GM23248 (cell line): ENCODE results near the gene IFNL1. TPM values are rescaled to one million over a fixed set of nuclear protein-coding genes. Genes with fewer than 3 reads are reported as not detected.
"Not testable (repeated sequence)": the region's sequence is repeated elsewhere in the genome, so short reads cannot be mapped to it uniquely, and the experiment has no call there.

Experiments used
- DNase-seq: peaks from one replicate; pipeline ENCODE4 v3.0.0-alpha.2; 2015
- H2AFZ ChIP-seq: fragments of 200-600 bp; sonication (generic); 2 replicates; pipeline ENCODE4 v1.6.1; 2016; ENCODE audit warnings: antibody characterized with exemption
- H3F3A ChIP-seq: fragments of 200-600 bp; sonication (generic); 2 replicates; pipeline ENCODE4 v1.6.1; 2016; ENCODE audit warnings: mild to moderate bottlenecking, antibody characterized with exemption, mixed run types; ENCODE audit not compliant: insufficient read depth
- H3K27ac ChIP-seq: fragments of 200-600 bp; sonication (generic); 2 replicates; pipeline ENCODE4 v1.5.1; 2016; ENCODE audit warnings: mild to moderate bottlenecking
- H3K27me3 ChIP-seq: fragments of 200-600 bp; sonication (generic); replicated peaks from 2 replicates; pipeline ENCODE4 v1.6.1; 2016; ENCODE audit warnings: mild to moderate bottlenecking; ENCODE audit not compliant: insufficient read depth
- H3K36me3 ChIP-seq: fragments of 200-600 bp; sonication (generic); 2 replicates; pipeline ENCODE4 v1.6.1; 2016; ENCODE audit warnings: low read depth, mild to moderate bottlenecking
- H3K4me1 ChIP-seq: fragments of 200-600 bp; sonication (generic); 2 replicates; pipeline ENCODE4 v1.6.1; 2016; ENCODE audit warnings: mild to moderate bottlenecking; ENCODE audit not compliant: insufficient read depth
- H3K4me2 ChIP-seq: fragments of 200-600 bp; sonication (generic); one replicate; pipeline ENCODE4 v1.6.1; 2016; ENCODE audit warnings: mild to moderate bottlenecking; ENCODE audit not compliant: unreplicated experiment
- H3K4me3 ChIP-seq: fragments of 200-600 bp; sonication (generic); 2 replicates; pipeline ENCODE4 v1.5.1; 2016; ENCODE audit warnings: mild to moderate bottlenecking
- H3K79me2 ChIP-seq: fragments of 200-600 bp; sonication (generic); 2 replicates; pipeline ENCODE4 v1.6.1; 2016; ENCODE audit warnings: mild to moderate bottlenecking; ENCODE audit not compliant: insufficient read depth
- H3K9ac ChIP-seq: fragments of 200-600 bp; sonication (generic); 2 replicates; pipeline ENCODE4 v1.6.1; 2016; ENCODE audit warnings: mild to moderate bottlenecking
- H3K9me2 ChIP-seq: fragments of 200-600 bp; sonication (generic); 2 replicates; pipeline ENCODE4 v1.6.1; 2016; ENCODE audit warnings: mixed run types, mild to moderate bottlenecking, moderate library complexity; ENCODE audit not compliant: insufficient read depth
- H3K9me3 ChIP-seq: fragments of 200-600 bp; sonication (generic); one replicate; pipeline ENCODE4 v1.6.1; 2017; ENCODE audit warnings: low read depth
- H4K20me1 ChIP-seq: fragments of 200-600 bp; sonication (generic); 2 replicates; pipeline ENCODE4 v1.6.0; 2016; ENCODE audit not compliant: insufficient read depth
- EZH2 ChIP-seq: fragments of 200-600 bp; sonication (generic); IDR thresholded peaks from 2 replicates; pipeline ENCODE4 v1.6.1; 2018; ENCODE audit warnings: antibody characterized with exemption, mild to moderate bottlenecking; ENCODE audit not compliant: insufficient read depth, poor library complexity, severe bottlenecking
- EZH2phosphoT487 ChIP-seq: fragments of 200-600 bp; sonication (generic); IDR thresholded peaks from 2 replicates; pipeline ENCODE4 v1.6.1; 2018; ENCODE audit warnings: antibody characterized with exemption, moderate library complexity, mild to moderate bottlenecking, low read depth; ENCODE audit not compliant: insufficient read depth
- WGBS, 2 experiments: methylation state at CpG; one replicate each; pipeline ENCODE4 v1.1.6; 2015 to 2017; ENCODE audit warnings: low lambda C conversion rate in 2 of 2, low coverage in 1 of 2; ENCODE audit errors: missing lambda C conversion rate in 2 of 2; 5-methylcytosine and 5-hydroxymethylcytosine counted together
- in situ Hi-C: fragments of 300-500 bp; cut with MboI; formaldehyde crosslinking; loops from 2 replicates; pipeline ENCODE4 v1.15.0; 2020
- polyA plus RNA-seq: library from polyadenylated mRNA; unstranded; fragments of >200 nt; fragmentation: Nextera tagmentation; extraction: Ambion mirVana; gene quantifications from 2 replicates; pipeline ENCODE4 v1.2.1, GENCODE V29; 2016
- total RNA-seq: library from RNA; depleted of rRNA; stranded (reverse); fragments of >200 nt; shearing (Covaris generic); gene quantifications from 2 replicates; pipeline ENCODE4 v1.2.3, GENCODE V29; 2014

The IFNL1 gene
- total and polyA plus RNA-seq, 2 experiments from 2014 or later, result not detected

GRCh38 chr19:39332293-39332692 lies 36.1 kb downstream of the IFNL1 start:
- Histone ChIP-seq H3K27ac (no peak overlapping the region), H3K4me1 (no peaks in the 10 kb centered on the region), H3F3A (no peaks in the 10 kb centered on the region), H4K20me1 (no peaks in the 10 kb centered on the region), H3K27me3 (no peaks in the 10 kb centered on the region), H3K9me3 (no peaks in the 10 kb centered on the region), H3K9me2 (no peaks in the 10 kb centered on the region), H3K4me2 (no peak overlapping the region), H3K36me3 (no peaks in the 10 kb centered on the region), H2AFZ (no peak overlapping the region), H3K79me2 (no peaks in the 10 kb centered on the region), H3K9ac (no peak overlapping the region), H3K4me3 (no peak overlapping the region)
- no peak for DNase-seq
- no peak for TF ChIP-seq EZH2phosphoT487
- no peak for TF ChIP-seq EZH2
- in situ Hi-C loops, result loop anchor here (5.0 kb wide), 1 partner anchor 210 kb away; no protein-coding TSS in a partner anchor
- WGBS, 2 experiments, result 72 to 78% methylated on average over 7 of the region's 7 CpGs

GRCh38 chr19:39332738-39333137 lies 36.5 kb downstream of the IFNL1 start:
- not testable (repeated sequence) for H3K4me1 ChIP-seq

DNA sequence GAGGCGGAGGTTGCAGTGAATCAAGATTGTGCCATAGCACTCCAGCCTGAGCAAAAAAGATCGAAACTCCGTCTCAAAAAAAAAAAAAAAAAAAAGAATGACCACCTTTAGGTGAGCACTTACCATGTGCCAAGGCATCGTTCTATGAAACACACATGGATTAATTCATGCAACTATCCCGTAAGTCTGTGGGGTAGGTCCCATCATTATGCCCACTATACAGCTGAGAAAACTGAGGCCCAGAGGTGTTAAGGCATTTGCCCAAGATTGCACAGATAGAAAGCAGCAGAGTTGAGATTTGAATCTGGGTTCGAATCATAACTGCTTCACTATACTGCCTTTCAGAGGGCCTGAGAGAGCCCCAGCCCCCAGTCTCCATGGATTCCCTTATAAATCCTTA lies 37.3 kb downstream of the IFNL1 start:
- no peak for DNase-seq
- Histone ChIP-seq H3K36me3 (no peaks in the 10 kb centered on the region), H3F3A (no peaks in the 10 kb centered on the region), H3K9me2 (no peaks in the 10 kb centered on the region), H3K4me1 (no peaks in the 10 kb centered on the region), H3K4me2 (no peak overlapping the region), H3K27ac (no peak overlapping the region), H2AFZ (no peak overlapping the region), H3K9ac (no peak overlapping the region), H3K9me3 (no peaks in the 10 kb centered on the region), H4K20me1 (no peaks in the 10 kb centered on the region), H3K79me2 (no peaks in the 10 kb centered on the region), H3K27me3 (no peaks in the 10 kb centered on the region), H3K4me3 (no peak overlapping the region)
- in situ Hi-C loops, result loop anchor here (5.0 kb wide), 1 partner anchor 211 kb away; no protein-coding TSS in a partner anchor
- no peak for TF ChIP-seq EZH2phosphoT487
- TF ChIP-seq EZH2, result no peak
- WGBS, 2 experiments, result 80% methylated on average over 6 of the region's 6 CpGs

More at GRCh38 chr19:39332738-39333137, 36.5 kb downstream of the IFNL1 start:
- H2AFZ ChIP-seq, H3F3A ChIP-seq, H3K27me3 ChIP-seq, H3K9me3 ChIP-seq, H3K9ac ChIP-seq, H3K79me2 ChIP-seq, H3K4me2 ChIP-seq, H3K36me3 ChIP-seq, H3K27ac ChIP-seq, H3K9me2 ChIP-seq, H4K20me1 ChIP-seq, H3K4me3 ChIP-seq, DNase-seq: not testable (repeated sequence)
- in situ Hi-C loops, result loop anchor here (5.0 kb wide), 1 partner anchor 210 kb away; no protein-coding TSS in a partner anchor
- WGBS, 2 experiments, result 58 to 60% methylated on average over 6 of the region's 6 CpGs

DNA sequence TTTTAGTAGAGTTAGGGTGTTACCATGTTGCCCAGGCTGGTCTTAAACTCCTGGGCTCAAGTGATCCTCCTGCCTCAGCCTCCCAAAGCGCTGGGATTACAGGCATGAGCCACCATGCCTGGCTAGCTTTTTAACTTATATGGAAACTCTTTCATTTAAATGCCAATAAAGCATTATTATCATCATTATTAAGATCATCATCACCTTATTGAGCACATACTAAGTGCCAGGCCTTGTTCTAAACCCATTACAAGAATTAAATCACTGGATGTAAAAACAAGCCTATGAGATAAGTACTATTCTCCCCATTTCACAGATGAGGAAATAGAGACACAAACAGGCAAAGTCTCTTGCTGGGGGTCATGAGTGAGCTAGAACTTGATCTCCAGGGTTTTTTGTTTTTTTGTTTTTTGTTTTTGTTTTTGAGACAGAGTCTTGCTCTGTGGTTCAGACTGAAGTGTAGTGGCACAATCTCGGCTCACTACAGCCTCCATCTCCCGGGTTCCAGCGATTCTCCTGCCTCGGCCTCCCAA lies 38.3 kb downstream of the IFNL1 start:
- in situ Hi-C loops, result loop anchor here (5.0 kb wide), 1 partner anchor 212 kb away; no protein-coding TSS in a partner anchor
- Histone ChIP-seq H2AFZ (no peak overlapping the region), H3K27me3 (no peaks in the 10 kb centered on the region), H3K9me2 (no peaks in the 10 kb centered on the region), H3K27ac (no peak overlapping the region), H3K4me1 (no peaks in the 10 kb centered on the region), H4K20me1 (no peaks in the 10 kb centered on the region), H3K9ac (no peak overlapping the region), H3K79me2 (no peaks in the 10 kb centered on the region), H3F3A (no peaks in the 10 kb centered on the region), H3K4me3 (no peak overlapping the region), H3K36me3 (no peaks in the 10 kb centered on the region), H3K9me3 (no peaks in the 10 kb centered on the region), H3K4me2 (no peak overlapping the region)
- no peak for TF ChIP-seq EZH2phosphoT487
- TF ChIP-seq EZH2, result no peak
- no peak for DNase-seq
- WGBS, 2 experiments, result 84 to 86% methylated on average over 5 of the region's 5 CpGs

DNA sequence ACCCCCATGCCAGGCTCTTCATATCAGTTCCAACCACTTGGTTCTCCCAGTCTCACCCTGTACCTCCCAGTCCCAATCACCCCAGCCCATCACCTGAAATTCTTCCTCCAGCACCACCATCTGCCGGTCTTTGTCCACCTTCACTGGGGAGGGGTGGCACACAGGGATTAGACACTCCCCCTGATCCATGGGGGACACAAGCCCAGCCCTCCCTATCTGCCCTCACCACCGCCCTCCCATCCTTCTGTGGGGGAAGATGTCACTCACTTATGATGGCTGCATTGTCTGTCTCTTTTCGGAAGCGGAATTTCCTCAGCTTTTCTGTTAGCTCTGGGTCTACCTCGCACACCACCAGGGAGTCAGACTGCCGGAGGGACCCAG lies 39.0 kb downstream of the IFNL1 start:
- in situ Hi-C loops, result no loop called here
- Histone ChIP-seq H2AFZ (no peak overlapping the region), H3K36me3 (no peaks in the 10 kb centered on the region), H3K4me1 (no peaks in the 10 kb centered on the region), H4K20me1 (no peaks in the 10 kb centered on the region), H3K9ac (no peak overlapping the region), H3K27ac (no peak overlapping the region), H3K79me2 (peaks cover 3% of the 10 kb centered on the region; the same call in 1 of the 2 replicates), H3K9me2 (no peaks in the 10 kb centered on the region), H3F3A (no peaks in the 10 kb centered on the region), H3K4me2 (no peak overlapping the region), H3K9me3 (no peaks in the 10 kb centered on the region), H3K4me3 (no peak overlapping the region), H3K27me3 (no peaks in the 10 kb centered on the region)
- DNase-seq, result no peak
- TF ChIP-seq EZH2, result no peak
- no peak for TF ChIP-seq EZH2phosphoT487
- 70 to 75% methylated on average over 6 of the region's 6 CpGs for WGBS, 2 experiments
